Stimulated activated CD4-positive, alpha-beta T cell treated with anti-CD3 and anti-CD28 coated beads, Interleukin-12 subunit alpha, Interleukin-12 subunit beta, amount 100 ng/mL, for 48 hours (primary cell): ENCODE data around the gene WEE1.

ENCODE experiments used
- DNase-seq, 3 donors: peaks; one replicate each; pipeline ENCODE4 v3.0.0-alpha.2; 2020; ENCODE audit warnings: low read depth in 2 of 3, low spot score in 1 of 3

WEE1 gene

GRCh38 chr11:9566561-9567063, 6.9 kb upstream of the WEE1 start:
- DNase-seq: no peak

- DNase-seq: no peak
Measured at GRCh38 chr11:9567401-9567800, 6.1 kb upstream of the WEE1 start.

GRCh38 chr11:9568161-9568853, 5.2 kb upstream of the WEE1 start:
- DNase-seq: no peak

- no peak for DNase-seq
Measured at GRCh38 chr11:9568854-9569587, 4.4 kb upstream of the WEE1 start.

GRCh38 chr11:9569588-9570164, 3.8 kb upstream of the WEE1 start:
- DNase-seq: no peak

- DNase-seq: no peak
Measured at GRCh38 chr11:9570313-9571025, 3.0 kb upstream of the WEE1 start.

GRCh38 chr11:9571071-9571762, 2.3 kb upstream of the WEE1 start:
- no peak for DNase-seq

GRCh38 chr11:9571763-9572115, 1.7 kb upstream of the WEE1 start:
- DNase-seq: no peak

GRCh38 chr11:9573775-9574621, 528 bp downstream of the WEE1 start:
- peak in 1 of 3 donors; percentile 15 for DNase-seq

GRCh38 chr11:9574622-9575259, 1.3 kb downstream of the WEE1 start:
- no peak for DNase-seq

GRCh38 chr11:9575260-9576240, 2.1 kb downstream of the WEE1 start:
- DNase-seq: no peak

- no peak for DNase-seq
Measured at GRCh38 chr11:9576701-9577381, 3.4 kb downstream of the WEE1 start.

GRCh38 chr11:9577556-9577955, 4.1 kb downstream of the WEE1 start:
- DNase-seq: no peak

- DNase-seq: no peak
Measured at GRCh38 chr11:9580894-9581293, 7.4 kb downstream of the WEE1 start.

- no peak for DNase-seq
Measured at GRCh38 chr11:9581556-9582161, 8.2 kb downstream of the WEE1 start.

GRCh38 chr11:9590717-9591116, 17.2 kb downstream of the WEE1 start:
- no peak for DNase-seq

- no peak for DNase-seq
Measured at GRCh38 chr11:9594267-9595046, 21.0 kb downstream of the WEE1 start.
